ENCODE measurements around the gene WDR87.

The WDR87 gene

DNA sequence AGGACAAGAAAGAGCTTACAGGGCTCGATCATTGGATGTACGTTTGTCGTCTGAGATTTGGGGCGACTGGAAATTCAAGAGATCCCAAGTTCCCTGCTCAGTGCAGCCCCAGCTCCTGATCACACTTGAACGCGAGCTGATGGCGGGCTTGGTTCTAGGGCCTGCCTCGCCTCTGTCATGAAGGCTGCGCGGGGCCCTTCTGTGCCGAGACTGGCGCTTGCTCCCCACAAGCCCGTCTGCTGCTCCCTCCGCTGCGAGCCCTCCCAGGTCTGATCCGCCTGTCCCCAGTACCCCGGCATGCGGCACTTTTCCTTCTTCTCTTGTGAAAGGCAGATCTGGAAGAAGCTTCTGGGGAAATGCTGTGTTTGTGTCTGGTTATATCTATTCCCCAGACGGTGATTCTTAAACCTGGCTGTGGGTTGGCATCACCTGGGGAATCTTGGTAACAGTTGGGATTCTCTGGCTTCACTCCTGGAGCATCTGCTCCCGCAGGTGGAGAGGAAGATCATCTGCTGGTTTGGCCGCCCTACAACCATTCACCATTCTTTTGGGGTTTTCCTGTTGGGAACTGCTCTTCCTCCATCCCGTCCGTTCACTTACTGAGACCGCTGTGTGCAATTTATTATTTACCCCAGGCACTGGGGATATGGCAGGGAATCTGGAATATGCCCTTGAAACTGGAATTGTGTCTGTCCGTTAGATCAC, 44.2 kb upstream of the WDR87 start:
- POLR2A ChIA-PET (ENCODE audit: low non-redundant PET) = no interaction called here
- CTCF ChIA-PET = interaction anchor here (0.6 kb wide), 1 partner anchor 531 kb away, joined by 3 read pairs; no protein-coding TSS in a partner anchor
- no peak for DNase-seq (ENCODE audit: low spot score)
- H3K27ac ChIP-seq = no peak overlapping the region
- TF ChIP-seq CTCF (conservative IDR thresholded peaks at IDR 0.05; ENCODE audit: low read depth) = no peak

GRCh38 chr19:37948362-37948761, 42.0 kb upstream of the WDR87 start:
- peak overlapping the region; percentile 36 for H3K27ac ChIP-seq
- POLR2A ChIA-PET (ENCODE audit: low non-redundant PET) = no interaction called here
- CTCF ChIA-PET = no interaction called here

GRCh38 chr19:37947778-37948177, 41.4 kb upstream of the WDR87 start:
- ChIA-PET CTCF (no interaction called here), POLR2A (ENCODE audit: low non-redundant PET) (no interaction called here)
- H3K27ac ChIP-seq = peak overlapping the region; percentile 36
- no peak for TF ChIP-seq CTCF (conservative IDR thresholded peaks at IDR 0.05; ENCODE audit: low read depth)
- no peak for DNase-seq (ENCODE audit: low spot score)

More at GRCh38 chr19:37948362-37948761, 42.0 kb upstream of the WDR87 start:
- TF ChIP-seq CTCF (conservative IDR thresholded peaks at IDR 0.05; ENCODE audit: low read depth) = no peak
- no peak for DNase-seq (ENCODE audit: low spot score)

GRCh38 chr19:37946132-37946531, 39.7 kb upstream of the WDR87 start:
- ChIA-PET POLR2A (ENCODE audit: low non-redundant PET) (no interaction called here), CTCF (no interaction called here)
- DNase-seq (ENCODE audit: low spot score) = no peak
- no peak for TF ChIP-seq CTCF (conservative IDR thresholded peaks at IDR 0.05; ENCODE audit: low read depth)
- H3K27ac ChIP-seq = no peak overlapping the region

GRCh38 chr19:37943480-37943879, 37.1 kb upstream of the WDR87 start:
- POLR2A ChIA-PET (ENCODE audit: low non-redundant PET) = interaction anchor here (0.6 kb wide), 1 partner anchor 289 kb away, joined by 12 read pairs; no protein-coding TSS in a partner anchor
- TF ChIP-seq CTCF (conservative IDR thresholded peaks at IDR 0.05; ENCODE audit: low read depth) = no peak
- DNase-seq (ENCODE audit: low spot score) = no peak
- peak overlapping the region; percentile 26 for H3K27ac ChIP-seq
- CTCF ChIA-PET = no interaction called here

DNA sequence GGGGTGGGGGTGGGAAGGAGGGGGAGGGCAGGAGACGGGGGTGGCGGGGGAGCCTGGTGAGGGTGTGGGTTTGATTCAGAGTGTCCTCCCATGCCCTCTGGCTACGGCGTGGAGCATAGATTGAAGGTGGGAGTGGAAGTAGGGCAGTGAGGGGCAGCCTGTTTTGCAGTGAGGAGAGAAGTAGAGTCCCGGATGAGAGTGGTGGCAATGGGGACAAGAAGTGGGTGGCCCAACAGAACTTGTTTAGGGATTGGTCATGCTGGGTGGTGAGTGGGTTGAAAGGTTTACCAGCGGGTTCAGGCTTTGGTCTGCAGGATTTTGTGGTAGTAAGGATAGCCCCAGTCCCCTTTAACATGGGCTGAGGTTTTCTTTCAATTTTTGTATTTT, 36.1 kb upstream of the WDR87 start:
- POLR2A ChIA-PET (ENCODE audit: low non-redundant PET) = no interaction called here
- H3K27ac ChIP-seq = no peak overlapping the region
- no peak for DNase-seq (ENCODE audit: low spot score)
- CTCF ChIA-PET = no interaction called here
- no peak for TF ChIP-seq CTCF (conservative IDR thresholded peaks at IDR 0.05; ENCODE audit: low read depth)
